ENCODE data around the gene WWOX.

WWOX gene

GRCh38 chr16:78474762-78475161 is 375.3 kb downstream of the WWOX start:
- DNase-seq (ENCODE audit: low spot score): no peak

DNA sequence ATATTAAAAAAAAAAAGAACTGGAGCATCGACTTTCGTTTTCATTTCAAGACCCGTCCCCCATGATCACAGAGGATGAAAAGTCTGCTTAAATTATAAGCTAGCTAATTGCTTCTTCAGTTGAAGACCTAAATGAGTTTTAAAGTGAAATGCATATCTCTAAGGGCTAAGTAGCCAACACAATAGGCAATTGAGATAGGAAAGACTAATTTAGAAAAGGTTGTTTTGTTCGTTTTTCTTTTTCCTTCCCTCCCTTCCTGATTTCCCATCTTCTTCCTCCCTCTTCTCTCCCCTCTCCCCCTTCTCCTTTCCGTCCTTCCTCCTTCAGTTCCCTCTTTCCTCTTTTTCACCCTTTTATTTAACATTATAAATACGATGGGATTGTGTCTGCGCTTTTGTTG is 377.2 kb downstream of the WWOX start:
- DNase-seq (ENCODE audit: low spot score): no peak

- no peak for DNase-seq (ENCODE audit: low spot score)
Measured at GRCh38 chr16:78478267-78478861, 378.9 kb downstream of the WWOX start.

DNA sequence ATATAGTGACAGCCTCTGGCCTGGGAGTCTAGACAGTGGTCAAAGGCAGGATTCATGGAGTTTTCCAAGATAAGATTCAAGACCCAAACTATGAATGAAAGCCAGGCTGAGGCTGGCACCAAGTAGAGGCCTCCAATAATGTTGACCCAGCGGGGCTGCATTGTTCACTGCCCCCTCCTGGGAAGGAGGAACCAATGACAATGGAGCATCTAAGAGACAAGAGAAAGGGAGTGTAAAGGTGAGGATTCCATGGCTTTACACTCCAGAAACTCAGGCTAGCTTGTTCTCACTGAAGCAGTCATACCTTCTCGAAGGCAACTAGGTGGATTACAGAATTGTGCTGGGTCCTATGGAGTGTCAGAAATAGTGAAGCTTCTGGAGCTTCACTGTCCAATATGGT is 380.3 kb downstream of the WWOX start:
- no peak for DNase-seq (ENCODE audit: low spot score)

DNA sequence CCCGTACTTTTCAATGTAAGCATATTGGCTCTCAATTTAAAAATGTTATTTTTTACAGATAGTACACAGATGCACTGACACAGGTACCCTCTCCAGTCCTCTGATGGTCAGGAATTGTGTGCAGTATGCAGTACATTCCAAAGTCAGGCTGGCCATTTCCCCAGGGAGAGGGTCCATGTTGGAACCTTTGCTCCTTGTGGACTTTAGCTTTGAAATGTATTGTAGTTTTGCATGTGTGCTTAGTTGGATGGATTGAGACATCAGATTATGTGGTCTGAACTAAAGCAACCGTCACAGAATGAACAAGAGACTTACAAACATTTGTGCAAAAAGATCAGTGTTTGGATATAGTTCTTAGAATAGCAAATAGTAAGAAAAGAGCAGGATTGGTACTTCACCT is 381.1 kb downstream of the WWOX start:
- DNase-seq (ENCODE audit: low spot score): no peak

DNA sequence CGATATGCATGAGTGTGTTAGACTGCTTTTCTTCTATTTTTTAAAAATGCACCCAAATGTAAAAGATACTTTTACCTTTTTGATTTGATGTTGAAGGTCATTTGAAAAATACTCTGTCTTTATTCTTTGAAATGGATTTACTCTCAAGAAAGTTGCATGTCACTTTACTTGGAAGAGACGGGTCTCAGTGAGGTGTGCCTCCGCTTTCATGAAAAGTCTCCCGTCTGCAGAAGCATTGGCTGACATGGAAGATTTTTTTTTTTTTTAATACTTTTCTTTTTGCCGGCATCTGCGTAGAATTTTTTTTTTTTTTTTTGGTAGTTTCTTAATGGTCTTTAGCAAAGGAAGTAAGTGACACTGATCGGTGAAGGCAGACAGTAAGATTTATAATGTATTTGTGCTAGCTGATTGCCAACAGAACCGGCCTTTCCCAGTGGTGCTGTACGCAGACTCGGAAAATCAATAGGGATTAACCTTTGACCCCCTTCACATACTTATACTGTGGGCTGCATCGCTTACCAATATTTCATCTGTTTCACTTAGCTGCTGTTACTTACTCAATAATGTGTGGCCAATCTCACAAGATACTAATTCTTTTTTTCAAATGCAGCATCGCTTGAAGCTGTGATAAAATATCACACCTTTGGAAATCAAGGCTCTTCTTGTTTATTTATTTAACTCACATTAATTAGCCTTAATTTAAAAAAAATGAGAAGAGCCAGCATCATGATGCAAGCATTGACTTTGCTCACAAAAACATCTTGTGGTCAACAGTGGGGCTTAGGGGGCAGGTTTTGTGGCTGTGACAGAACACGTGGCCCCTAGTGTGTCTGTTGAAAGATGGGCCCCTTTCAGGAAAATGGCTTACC is 383.9 kb downstream of the WWOX start:
- DNase-seq (ENCODE audit: low spot score): no peak

GRCh38 chr16:78484509-78485058 is 385.1 kb downstream of the WWOX start:
- DNase-seq (ENCODE audit: low spot score): no peak

- no peak for DNase-seq (ENCODE audit: low spot score)
Measured at GRCh38 chr16:78485188-78485916, 385.9 kb downstream of the WWOX start.

DNA sequence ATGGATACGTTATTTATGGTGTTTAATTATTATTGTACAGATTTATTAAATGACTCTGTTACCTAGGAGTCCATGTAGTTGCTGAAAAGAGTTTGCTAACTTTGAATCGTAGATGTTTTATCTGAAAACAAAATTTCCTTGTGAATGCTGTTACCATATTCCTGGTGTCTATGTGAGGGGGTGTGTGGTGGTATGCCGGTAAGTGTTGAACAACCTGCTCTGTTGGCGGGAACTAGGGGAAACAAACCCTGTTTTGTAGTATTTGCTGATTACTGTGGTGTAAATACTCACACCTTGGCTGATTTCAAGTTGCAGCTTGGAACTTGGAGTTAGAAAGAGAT is 386.4 kb downstream of the WWOX start:
- DNase-seq (ENCODE audit: low spot score): no peak

DNA sequence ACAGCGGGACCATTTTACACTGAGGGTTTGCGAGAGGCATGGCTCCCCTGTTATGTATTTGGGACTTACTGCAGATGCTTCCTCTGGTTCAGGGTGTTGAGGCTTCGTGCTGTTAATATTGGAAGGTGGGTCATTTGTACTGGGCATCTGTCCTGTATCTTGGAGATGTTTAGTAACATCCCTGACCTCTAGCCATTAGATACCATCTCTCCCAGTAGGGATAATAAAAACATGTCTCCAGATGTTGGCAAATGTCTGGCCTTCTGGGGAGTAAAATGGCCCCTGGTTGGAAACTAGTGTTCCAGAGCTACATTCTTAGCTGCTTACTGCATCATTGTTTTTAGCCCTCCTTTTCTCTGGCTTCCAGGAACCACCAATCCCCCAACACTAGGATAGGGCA is 388.0 kb downstream of the WWOX start:
- no peak for DNase-seq (ENCODE audit: low spot score)

DNA sequence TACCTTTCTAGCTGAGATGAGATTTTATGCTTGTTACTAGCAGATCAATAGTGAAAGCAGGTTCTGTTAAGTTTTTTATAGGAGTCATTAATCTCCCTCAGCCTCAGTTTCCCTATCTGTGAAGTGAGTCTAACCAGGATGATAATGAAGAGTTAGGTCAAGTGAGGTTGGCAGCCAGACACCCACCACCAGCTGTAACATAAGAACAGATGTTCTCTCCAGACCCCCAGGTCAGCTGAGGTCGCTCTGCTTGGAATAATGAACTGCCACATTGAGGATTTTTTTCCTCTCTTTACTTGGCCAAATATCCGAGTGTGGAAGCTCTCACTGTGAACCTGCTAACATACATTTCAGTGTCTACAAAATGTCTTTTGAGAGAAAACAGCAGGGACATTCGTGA is 389.6 kb downstream of the WWOX start:
- DNase-seq (ENCODE audit: low spot score): no peak

DNA sequence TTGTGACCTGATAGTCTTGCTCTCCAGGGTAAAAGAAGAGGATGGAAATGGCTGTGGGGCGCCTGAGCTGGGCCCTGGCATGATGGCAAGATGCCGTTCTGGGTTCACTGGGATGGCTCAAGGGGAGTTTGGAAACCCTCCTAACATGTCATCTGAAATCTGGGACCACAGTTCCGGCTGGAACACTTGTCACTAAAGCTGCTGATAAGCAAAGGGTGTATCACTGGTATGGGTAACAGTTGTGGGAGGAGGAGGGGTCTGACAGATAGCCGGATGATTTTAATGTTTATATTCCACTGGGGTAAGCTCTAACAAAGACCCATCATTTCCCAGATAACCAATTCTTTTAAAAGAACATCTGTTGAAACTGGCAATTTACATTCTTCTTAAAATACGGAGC is 390.2 kb downstream of the WWOX start:
- DNase-seq (ENCODE audit: low spot score): no peak

DNA sequence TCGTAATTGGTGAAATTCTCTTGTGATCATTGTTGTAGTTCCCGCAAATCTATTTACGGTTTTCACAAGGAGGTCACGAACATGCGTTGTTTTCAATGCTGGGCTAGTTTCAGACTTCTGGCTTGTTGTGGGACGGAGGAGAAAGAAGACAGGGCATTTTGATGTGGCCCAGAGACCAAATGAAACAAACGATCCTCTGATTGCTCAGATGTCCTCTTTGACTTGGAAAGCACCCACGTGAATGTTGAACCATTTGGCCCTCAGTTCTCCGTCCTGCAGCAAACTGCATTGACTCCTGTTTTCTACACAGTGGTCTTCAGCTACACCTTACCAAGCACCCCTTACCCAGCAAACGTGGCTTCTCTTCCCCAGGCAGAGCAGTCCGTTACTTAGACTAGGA is 391.0 kb downstream of the WWOX start:
- no peak for DNase-seq (ENCODE audit: low spot score)

- no peak for DNase-seq (ENCODE audit: low spot score)
Measured at GRCh38 chr16:78490847-78491246, 391.4 kb downstream of the WWOX start.

- no peak for DNase-seq (ENCODE audit: low spot score)
Measured at GRCh38 chr16:78493573-78493972, 394.1 kb downstream of the WWOX start.

- no peak for DNase-seq (ENCODE audit: low spot score)
Measured at GRCh38 chr16:78494105-78494504, 394.7 kb downstream of the WWOX start.

DNA sequence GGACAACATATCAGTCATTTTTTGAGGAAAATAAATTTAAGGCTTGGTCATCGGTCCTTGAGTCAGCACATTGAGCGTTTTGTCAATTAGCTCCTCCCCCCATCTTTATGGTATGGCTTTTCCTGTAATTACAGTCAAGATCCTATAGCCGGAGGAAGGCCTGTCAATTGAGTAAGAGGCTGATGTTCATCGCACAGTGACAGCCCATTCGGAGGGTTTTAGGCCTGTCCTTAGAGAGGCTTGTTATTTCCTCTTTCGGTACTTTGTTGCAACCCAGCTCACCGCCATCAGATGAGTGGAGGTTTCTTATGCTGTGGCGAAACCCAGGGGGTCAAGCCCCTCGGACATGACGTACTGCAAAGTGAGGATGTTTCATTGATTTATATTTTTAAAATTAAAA is 395.2 kb downstream of the WWOX start:
- DNase-seq (ENCODE audit: low spot score): no peak

GRCh38 chr16:78496189-78496588 is 396.7 kb downstream of the WWOX start:
- DNase-seq (ENCODE audit: low spot score): no peak

- DNase-seq (ENCODE audit: low spot score): no peak
Measured at GRCh38 chr16:78499399-78499798, 399.9 kb downstream of the WWOX start.

DNA sequence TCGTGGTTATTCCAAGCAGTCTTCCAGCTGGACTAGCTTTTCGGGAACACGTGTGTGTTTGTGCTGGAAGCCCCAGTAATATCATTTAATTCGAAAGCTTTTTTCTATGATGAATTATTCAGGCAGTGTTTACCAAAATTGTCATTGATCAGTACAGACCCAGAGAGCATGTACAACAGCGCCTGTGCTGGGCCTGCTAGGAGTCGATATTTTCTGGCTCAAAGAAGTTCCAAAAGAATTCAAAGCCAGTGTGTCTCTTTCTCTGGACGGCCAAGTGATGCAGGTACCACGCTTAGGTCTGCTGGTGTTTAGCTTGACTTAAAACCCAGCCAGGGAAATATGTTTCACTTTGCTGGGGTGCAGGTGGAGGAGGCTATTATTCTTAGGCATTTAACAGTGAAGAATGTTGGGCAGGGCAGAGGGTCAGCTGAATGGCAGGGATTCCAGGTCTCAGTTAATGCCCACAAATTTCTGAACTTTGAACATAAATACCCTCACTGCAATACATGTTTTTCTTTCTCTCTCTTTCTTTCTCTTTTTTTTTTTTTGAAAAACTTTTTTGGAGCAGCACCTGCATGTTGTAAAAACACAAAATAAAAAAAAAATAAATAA is 401.3 kb downstream of the WWOX start:
- DNase-seq (ENCODE audit: low spot score): no peak

GRCh38 chr16:78501744-78502143 is 402.3 kb downstream of the WWOX start:
- no peak for DNase-seq (ENCODE audit: low spot score)

DNA sequence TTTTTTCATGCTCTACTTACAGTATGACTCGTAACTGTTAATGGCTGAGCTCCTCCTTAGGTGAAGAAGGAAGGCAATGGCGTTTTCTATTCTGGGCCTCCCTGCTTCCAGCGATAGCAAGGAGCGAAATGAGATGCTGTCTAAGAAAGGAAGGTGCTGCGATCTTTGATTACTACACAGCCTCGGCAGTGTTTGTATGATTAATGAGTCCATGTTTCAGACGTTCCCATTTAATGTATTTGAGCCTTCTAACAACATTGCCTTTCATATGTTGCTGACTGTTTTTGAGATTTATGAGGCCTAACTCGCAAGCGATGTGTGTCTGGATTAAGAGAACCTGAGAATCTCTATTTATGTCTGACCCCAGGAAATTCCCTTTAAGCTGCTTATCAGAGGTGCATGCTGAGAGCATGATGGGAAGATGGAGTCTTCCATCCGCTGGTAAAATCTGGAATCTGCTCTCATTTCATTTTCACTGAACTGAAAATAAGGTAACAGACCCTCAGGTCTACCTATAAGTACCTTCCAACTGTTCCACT is 403.4 kb downstream of the WWOX start:
- DNase-seq (ENCODE audit: low spot score): no peak
